HG03060 (cell line): Measurements from ENCODE around the gene TNFSF9.
"Not testable (repeated sequence)": the region's sequence is repeated elsewhere in the genome, so short reads cannot be mapped to it uniquely, and the experiment has no call there.

ENCODE experiments used
- ATAC-seq: cut with Tn5 transposase; IDR thresholded peaks from one replicate; pipeline ENCODE4 v1.9.1; 2021; ENCODE audit warnings: low read depth, moderate number of reproducible peaks; ENCODE audit not compliant: unreplicated experiment

TNFSF9 gene

GRCh38 chr19:6568010-6568526 lies 37.2 kb downstream of the TNFSF9 start:
- ATAC-seq = no peak

- no peak for ATAC-seq
Observed at GRCh38 chr19:6568816-6569215, 38.0 kb downstream of the TNFSF9 start.

- no peak for ATAC-seq
Observed at GRCh38 chr19:6570764-6571163, 39.9 kb downstream of the TNFSF9 start.

GRCh38 chr19:6571167-6571566 lies 40.3 kb downstream of the TNFSF9 start:
- ATAC-seq = no peak

- no peak for ATAC-seq
Observed at GRCh38 chr19:6572217-6572616, 41.4 kb downstream of the TNFSF9 start.

GRCh38 chr19:6573350-6573749 lies 42.5 kb downstream of the TNFSF9 start:
- ATAC-seq = no peak

- ATAC-seq = no peak
Observed at GRCh38 chr19:6576869-6577475, 46.1 kb downstream of the TNFSF9 start.

GRCh38 chr19:6577476-6578125 lies 46.8 kb downstream of the TNFSF9 start:
- ATAC-seq = peak; percentile 59

GRCh38 chr19:6579450-6580178 lies 48.8 kb downstream of the TNFSF9 start:
- ATAC-seq = no peak

GRCh38 chr19:6580313-6580712 lies 49.5 kb downstream of the TNFSF9 start:
- no peak for ATAC-seq

GRCh38 chr19:6582515-6583484 lies 52.0 kb downstream of the TNFSF9 start:
- not testable (repeated sequence) for ATAC-seq
